ENCODE data around the gene AFAP1L2.

The AFAP1L2 gene

DNA sequence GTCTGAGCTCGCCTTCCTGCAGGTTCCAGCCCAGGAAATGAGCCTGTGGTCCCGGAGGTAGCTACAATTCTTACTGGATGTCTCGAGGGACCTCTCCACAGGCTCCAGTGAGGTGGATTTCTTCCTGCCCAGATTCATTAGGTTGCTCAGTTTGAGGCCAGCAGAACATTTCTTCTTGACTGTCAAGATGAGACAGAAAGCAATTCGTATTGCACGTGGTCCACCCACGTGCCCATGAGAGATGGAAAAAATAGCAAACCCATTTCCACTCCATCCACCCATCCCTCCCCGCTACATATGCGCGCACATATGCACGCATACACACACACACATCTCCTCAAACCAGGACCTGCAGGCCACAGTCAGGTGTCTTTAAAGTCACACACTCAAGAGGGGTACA is 96.6 kb downstream of the AFAP1L2 start:
- no peak for DNase-seq

DNA sequence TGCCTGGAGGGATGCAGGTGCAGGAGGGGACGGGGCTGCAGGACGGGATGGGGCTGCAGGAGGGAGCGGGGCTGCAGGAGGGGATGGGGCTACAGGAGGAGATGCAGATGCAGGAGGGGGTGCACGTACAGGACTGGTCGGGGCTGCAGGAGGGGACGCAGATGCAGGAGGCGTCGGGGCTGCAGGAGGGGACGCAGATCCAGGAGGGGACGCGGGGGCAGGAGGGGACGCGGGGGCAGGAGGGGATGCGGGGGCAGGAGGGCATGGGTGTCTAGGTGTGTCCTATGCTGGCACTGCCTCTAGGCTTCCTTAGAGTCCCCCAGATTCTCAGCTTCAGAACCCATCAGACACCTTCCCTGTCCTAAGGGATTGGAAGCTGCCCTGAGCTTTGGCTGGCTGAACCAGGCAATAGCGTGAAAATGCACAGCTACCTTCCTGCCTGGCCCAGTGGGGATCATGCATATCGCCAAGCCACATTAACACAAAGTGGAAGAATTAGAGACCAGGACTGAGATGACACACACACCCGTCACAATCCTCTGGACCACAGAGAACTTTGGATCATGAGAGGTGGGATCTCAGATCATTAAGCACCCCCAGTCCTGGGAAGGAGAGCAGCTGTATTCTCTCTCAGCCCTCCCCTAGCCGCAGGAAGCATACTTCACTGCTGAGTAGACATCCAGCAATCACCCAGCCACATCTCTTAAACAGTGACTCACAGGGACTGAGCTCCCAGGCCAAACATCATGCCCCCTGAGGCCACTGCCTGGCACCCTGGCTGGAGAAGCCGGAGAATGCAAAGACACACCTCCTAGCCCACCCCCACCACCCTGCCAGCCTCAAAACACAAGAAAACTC is 98.0 kb downstream of the AFAP1L2 start:
- DNase-seq, result no peak

- no peak for DNase-seq
Observed at GRCh38 chr10:114305521-114305925, 98.8 kb downstream of the AFAP1L2 start.

GRCh38 chr10:114304571-114305421 is 99.5 kb downstream of the AFAP1L2 start:
- peak; percentile 52 for DNase-seq

DNA sequence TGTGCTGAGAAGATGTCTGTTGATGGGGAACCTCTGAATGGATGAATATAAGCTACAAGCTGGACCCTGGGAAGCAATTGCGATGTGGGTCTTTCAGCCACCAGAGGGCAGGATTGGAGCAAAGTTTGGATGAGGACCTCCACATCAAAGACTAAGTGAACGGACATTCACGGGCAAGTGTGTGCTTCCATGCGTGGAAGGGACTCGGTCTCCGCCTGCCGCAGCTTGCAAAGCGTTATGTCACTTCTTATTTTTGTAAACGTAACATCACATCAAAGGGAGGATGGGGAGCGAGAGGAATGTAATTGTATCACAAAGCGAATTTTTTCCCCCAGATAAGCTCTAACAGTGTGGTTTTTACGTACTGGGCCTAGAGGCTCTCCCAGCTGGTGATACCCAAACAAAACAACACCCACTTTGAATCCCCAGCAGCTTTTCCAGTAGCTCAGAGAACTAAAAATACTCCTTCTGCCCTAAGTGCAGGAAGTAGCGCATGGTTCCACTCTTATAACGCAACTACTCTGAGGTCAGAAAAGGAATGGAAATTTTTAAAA is 100.2 kb downstream of the AFAP1L2 start:
- DNase-seq, result peak; percentile 72

GRCh38 chr10:114303556-114303955 is 100.7 kb downstream of the AFAP1L2 start:
- DNase-seq, result no peak

DNA sequence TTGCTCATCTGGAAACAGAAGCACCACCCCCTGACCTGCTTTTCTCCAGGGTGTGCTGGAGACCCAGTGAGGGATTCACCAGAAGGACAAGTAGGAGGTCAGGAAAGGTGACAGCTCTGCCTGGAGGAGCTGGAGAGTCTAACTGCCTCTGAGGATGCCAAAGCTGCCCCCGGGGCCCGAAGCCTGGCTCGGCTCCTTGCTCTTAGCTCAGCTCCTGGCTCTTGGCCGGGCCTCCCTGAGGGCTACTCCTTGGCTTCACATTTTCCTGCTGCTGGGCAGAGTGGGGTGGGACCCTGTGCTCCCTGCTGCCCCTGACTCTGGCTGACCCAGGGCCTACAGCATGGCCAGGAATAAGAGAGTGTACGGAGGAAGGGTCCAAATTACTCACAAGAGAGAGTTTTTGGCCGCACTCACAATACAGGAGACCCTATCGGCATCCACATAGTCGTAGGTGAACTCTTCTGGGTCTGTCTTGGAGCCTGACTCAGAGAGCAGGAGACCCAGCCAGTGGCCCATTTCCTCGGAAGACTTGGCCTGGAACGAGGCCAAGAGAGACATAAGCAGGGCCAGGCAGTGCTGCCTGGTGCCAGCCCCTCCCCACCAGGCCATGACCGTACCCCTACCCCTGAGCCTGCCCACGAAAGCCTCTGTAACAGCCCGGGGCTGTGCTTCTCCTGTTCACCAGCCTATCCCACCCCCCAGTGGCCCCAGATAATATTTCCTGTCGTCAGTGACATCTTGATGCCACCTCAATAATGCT is 102.2 kb downstream of the AFAP1L2 start:
- DNase-seq, result no peak

DNA sequence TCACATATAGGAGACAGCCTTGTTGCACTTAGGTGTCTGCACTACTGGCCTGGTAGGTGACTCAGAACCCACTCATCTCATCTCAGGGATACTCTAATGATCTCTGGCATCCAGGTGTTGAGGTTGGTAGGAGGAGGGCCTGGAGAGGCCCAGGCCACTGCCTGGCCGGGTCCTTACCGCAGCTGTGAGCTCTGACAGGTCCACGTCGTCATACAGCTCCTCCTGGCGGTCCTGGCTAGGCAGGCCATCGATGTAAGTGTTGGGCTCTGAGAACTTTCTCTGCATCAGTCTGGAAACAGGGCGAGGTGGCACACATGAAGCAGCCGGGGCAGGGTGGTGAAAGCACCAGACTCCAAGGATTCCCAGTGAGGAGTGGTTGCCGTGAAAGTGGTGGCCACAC is 103.1 kb downstream of the AFAP1L2 start:
- no peak for DNase-seq

- DNase-seq, result no peak
Observed at GRCh38 chr10:114300036-114300645, 104.2 kb downstream of the AFAP1L2 start.

DNA sequence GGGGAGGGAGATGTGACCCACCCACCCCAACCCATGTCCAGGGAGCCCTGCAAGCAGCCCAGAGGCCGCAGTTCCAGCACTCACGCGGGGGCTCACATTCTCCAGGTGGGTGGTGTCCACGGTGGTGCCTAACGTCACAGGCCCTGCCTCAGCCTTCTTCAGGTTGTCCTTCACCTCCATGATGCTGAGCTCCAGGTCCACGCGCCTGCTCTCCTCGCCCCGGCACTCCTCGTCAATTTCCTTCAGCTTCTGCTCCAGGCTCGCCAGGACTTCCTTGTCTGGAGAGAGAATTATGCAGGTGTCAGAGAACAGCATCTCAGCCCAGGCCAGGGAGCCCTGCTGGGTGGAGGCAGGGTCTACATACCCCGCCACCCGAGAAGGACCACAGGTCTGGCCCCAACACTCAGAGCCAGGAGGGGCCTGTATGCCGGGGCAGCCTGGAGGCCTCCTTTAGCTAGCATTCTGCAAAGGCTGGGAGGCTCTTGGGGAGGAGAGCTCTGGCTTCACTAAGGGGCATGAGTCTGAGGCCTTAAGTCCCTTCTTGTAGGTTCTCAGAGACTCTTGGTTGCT is 107.1 kb downstream of the AFAP1L2 start:
- DNase-seq, result no peak

- no peak for DNase-seq
Observed at GRCh38 chr10:114295393-114295792, 108.9 kb downstream of the AFAP1L2 start.

DNA sequence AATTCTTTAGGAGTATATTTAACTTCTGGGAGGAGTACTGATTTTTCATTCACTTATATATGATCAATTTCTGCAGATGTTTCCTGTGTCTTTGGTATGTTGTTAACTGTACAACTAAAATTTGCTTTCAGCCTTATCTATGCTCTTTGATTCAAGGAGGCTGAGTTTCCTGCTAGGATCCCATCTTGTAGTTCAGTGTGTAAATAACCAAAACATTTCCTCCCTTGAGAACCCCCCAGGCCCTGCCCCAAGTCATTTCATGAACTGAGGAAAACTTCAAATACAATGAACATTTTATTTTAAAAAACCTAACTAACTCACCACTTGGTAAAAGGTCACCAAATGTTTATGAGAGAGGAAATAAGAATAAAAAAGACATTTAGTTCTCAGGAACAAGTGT is 109.8 kb downstream of the AFAP1L2 start:
- DNase-seq, result no peak

- no peak for DNase-seq
Observed at GRCh38 chr10:114293075-114293474, 111.2 kb downstream of the AFAP1L2 start.

- no peak for DNase-seq
Observed at GRCh38 chr10:114291516-114291915, 112.8 kb downstream of the AFAP1L2 start.

GRCh38 chr10:114291076-114291475 is 113.2 kb downstream of the AFAP1L2 start:
- no peak for DNase-seq

- DNase-seq, result no peak
Observed at GRCh38 chr10:114290038-114290437, 114.3 kb downstream of the AFAP1L2 start.

- DNase-seq, result no peak
Observed at GRCh38 chr10:114289096-114289436, 115.2 kb downstream of the AFAP1L2 start.

DNA sequence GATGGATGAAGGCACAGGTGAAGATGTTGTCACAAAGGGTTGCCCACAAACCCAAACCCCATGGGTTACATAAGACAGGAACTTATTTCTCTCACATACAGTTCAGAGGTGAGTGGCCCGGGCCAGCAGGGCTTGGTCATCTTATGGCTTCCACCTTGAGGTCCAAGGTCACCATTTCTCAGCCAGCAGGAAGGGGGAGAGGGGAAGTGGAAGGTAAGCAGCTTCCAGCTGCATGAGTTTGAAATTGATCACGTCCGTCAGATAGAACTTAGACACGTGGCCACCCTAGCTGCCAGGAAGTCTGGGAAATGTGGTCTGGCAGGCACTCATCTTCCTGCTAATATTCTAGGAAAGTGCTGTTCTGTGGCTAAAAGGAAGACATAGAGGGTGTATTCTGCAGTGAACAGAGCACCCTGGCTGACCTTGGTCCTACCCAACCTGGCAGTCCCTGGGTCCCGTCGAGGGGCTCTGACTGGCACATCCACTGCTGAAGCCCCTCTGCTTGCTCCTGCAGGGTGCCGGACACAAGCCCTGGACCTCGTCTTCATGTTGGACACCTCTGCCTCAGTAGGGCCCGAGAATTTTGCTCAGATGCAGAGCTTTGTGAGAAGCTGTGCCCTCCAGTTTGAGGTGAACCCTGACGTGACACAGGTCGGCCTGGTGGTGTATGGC is 115.7 kb downstream of the AFAP1L2 start:
- no peak for DNase-seq

GRCh38 chr10:114286921-114287320 is 117.4 kb downstream of the AFAP1L2 start:
- no peak for DNase-seq

- no peak for DNase-seq
Observed at GRCh38 chr10:114285961-114286441, 118.3 kb downstream of the AFAP1L2 start.

DNA sequence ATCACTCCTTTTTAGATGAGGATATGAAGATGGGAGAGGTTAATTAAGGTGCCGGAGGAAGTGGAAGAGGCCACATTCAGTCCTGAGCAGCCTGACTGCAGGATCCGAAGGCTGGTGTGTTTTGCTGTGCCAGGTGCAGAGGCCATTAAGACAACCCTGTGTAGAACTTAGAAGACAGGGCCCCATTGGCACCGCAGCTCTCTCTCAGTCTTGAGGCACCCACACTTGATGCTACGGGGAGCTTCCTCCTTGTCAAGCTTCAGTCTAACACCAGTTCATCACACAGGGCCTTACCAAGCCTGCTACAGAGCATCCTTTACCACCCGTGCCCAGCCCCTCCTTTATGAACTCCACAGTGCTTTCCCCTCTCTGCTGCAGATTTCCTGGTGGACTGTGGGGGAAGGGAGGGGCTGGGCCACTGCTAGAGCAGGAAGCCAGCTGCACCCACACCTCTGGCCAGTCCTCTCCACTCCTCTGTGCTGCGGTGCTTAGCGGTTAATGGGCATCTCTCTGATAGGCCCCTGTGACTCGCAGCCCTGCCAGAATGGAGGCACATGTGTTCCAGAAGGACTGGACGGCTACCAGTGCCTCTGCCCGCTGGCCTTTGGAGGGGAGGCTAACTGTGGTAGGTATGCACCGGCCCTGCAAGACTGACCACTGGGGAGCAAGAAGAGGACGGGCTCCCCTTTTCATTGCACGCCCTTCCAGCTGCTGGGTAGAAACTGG is 119.8 kb downstream of the AFAP1L2 start:
- DNase-seq, result no peak

Data from CD4-positive, alpha-beta T cell treated with Interleukin-4 for 4 hours (primary cell).